ENCODE results near the gene NFATC1.

NFATC1 gene

DNA sequence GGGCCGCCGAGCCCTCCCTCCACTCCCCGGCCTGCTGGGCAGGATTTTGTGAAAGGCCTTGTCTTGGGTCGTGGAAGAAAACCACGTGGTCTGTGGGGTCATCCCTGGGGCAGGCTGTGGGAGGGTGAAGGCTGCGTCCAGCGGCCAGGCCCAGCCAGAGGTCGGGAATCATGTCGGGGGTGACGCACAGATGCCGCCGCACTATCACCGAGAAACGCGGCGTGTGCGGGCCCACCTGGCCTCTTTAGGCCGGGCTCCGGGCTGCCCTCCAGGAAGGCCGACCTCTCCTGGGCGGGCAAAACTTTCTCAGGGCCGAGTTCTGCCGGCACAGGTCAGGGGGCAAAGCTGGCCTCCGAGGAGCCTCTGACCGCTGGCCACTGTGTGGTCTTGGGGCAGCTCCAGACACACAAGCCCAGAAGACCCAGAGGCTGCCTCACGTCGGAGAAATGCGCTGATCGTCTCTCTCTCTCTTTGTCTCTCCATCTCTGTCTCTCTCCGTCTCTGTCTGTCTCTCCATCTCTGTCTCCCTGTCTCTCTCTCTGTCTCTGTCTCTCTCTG, 28.4 kb downstream of the NFATC1 start:
- DNase-seq (ENCODE audit: low spot score) (no peak), ATAC-seq (ENCODE audit: low read depth) (no peak)
- H3K36me3 ChIP-seq (ENCODE audit: low read depth) = no peaks in the 10 kb centered on the region
- no peaks in the 10 kb centered on the region for H3K9me3 ChIP-seq (ENCODE audit: severe bottlenecking)
- no peaks in the 10 kb centered on the region for H3K27me3 ChIP-seq (ENCODE audit: insufficient read depth, poor library complexity, severe bottlenecking)
- no peaks in the 10 kb centered on the region for H3K4me1 ChIP-seq (ENCODE audit: insufficient read depth, poor library complexity, severe bottlenecking)
- no peak overlapping the region for H3K4me3 ChIP-seq (ENCODE audit: severe bottlenecking)
- TF ChIP-seq, protein P1, sequence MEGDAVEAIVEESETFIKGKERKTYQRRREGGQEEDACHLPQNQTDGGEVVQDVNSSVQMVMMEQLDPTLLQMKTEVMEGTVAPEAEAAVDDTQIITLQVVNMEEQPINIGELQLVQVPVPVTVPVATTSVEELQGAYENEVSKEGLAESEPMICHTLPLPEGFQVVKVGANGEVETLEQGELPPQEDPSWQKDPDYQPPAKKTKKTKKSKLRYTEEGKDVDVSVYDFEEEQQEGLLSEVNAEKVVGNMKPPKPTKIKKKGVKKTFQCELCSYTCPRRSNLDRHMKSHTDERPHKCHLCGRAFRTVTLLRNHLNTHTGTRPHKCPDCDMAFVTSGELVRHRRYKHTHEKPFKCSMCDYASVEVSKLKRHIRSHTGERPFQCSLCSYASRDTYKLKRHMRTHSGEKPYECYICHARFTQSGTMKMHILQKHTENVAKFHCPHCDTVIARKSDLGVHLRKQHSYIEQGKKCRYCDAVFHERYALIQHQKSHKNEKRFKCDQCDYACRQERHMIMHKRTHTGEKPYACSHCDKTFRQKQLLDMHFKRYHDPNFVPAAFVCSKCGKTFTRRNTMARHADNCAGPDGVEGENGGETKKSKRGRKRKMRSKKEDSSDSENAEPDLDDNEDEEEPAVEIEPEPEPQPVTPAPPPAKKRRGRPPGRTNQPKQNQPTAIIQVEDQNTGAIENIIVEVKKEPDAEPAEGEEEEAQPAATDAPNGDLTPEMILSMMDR (IDR thresholded peaks at IDR 0.05; ENCODE audit: poor library complexity, severe bottlenecking) = no peak
- H3K27ac ChIP-seq (ENCODE audit: poor library complexity, severe bottlenecking) = no peak overlapping the region

DNA sequence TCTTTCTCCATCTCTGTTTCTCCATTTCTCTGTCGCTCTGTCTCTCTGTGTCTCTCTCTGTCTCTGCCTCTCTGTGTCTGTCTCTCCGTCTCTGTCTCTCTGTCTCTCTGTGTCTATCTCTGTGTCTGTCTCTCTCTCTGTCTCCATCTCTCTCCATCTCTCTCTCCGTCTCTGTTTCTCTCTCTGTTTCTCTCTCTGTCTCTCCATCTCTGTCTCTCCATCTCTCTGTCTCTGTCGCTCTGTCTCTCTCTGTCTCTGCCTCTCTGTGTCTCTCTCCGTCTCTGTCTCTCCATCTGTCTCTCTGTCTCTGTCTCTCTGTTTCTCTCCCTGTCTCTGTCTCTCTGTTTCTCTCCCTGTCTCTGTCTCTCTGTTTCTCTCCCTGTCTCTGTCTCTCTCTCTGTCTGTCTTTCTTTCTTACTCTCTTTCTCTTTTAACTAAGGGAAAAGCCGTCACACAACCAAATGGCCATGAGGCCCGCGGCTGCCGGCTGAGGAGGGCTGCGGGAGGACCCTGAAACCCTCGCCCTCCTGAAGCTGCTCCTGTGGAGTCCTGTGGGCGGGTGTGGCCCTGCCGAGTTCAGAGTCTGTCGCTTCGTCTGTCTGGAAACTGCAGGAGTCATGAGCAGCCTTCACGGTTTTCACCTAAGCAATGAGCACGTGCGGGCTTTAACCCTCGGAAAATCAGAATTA, 29.3 kb downstream of the NFATC1 start:
- Histone ChIP-seq H3K27me3 (ENCODE audit: insufficient read depth, poor library complexity, severe bottlenecking) (no peaks in the 10 kb centered on the region), H3K27ac (ENCODE audit: poor library complexity, severe bottlenecking) (no peak overlapping the region), H3K9me3 (ENCODE audit: severe bottlenecking) (no peaks in the 10 kb centered on the region), H3K36me3 (ENCODE audit: low read depth) (no peaks in the 10 kb centered on the region), H3K4me3 (ENCODE audit: severe bottlenecking) (no peak overlapping the region), H3K4me1 (ENCODE audit: insufficient read depth, poor library complexity, severe bottlenecking) (no peaks in the 10 kb centered on the region)
- DNase-seq (ENCODE audit: low spot score) (no peak), ATAC-seq (ENCODE audit: low read depth) (no peak)
- TF ChIP-seq, protein P1 (IDR thresholded peaks at IDR 0.05; ENCODE audit: poor library complexity, severe bottlenecking) = no peak

DNA sequence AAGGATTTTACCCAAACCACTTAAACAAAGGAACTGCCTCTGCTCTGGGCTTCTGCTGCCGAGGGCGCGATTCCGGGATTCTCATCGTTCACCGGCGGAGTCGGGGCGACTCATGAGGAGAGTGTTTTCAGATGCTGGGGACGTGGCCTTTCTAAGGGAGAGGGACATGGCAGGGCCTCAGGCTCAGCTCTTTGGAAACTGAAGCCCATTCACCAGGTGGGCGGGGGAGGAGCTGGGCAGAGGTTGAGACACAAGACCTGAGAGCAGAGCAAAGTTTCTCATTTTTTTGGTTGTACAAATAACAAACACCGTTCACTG, 29.8 kb downstream of the NFATC1 start:
- Histone ChIP-seq H3K9me3 (ENCODE audit: severe bottlenecking) (no peaks in the 10 kb centered on the region), H3K4me3 (ENCODE audit: severe bottlenecking) (no peak overlapping the region), H3K27ac (ENCODE audit: poor library complexity, severe bottlenecking) (no peak overlapping the region), H3K36me3 (ENCODE audit: low read depth) (no peaks in the 10 kb centered on the region), H3K27me3 (ENCODE audit: insufficient read depth, poor library complexity, severe bottlenecking) (no peaks in the 10 kb centered on the region), H3K4me1 (ENCODE audit: insufficient read depth, poor library complexity, severe bottlenecking) (no peaks in the 10 kb centered on the region)
- no peak for ATAC-seq (ENCODE audit: low read depth)
- DNase-seq (ENCODE audit: low spot score) = no peak
- TF ChIP-seq, protein P1 (IDR thresholded peaks at IDR 0.05; ENCODE audit: poor library complexity, severe bottlenecking) = no peak

DNA sequence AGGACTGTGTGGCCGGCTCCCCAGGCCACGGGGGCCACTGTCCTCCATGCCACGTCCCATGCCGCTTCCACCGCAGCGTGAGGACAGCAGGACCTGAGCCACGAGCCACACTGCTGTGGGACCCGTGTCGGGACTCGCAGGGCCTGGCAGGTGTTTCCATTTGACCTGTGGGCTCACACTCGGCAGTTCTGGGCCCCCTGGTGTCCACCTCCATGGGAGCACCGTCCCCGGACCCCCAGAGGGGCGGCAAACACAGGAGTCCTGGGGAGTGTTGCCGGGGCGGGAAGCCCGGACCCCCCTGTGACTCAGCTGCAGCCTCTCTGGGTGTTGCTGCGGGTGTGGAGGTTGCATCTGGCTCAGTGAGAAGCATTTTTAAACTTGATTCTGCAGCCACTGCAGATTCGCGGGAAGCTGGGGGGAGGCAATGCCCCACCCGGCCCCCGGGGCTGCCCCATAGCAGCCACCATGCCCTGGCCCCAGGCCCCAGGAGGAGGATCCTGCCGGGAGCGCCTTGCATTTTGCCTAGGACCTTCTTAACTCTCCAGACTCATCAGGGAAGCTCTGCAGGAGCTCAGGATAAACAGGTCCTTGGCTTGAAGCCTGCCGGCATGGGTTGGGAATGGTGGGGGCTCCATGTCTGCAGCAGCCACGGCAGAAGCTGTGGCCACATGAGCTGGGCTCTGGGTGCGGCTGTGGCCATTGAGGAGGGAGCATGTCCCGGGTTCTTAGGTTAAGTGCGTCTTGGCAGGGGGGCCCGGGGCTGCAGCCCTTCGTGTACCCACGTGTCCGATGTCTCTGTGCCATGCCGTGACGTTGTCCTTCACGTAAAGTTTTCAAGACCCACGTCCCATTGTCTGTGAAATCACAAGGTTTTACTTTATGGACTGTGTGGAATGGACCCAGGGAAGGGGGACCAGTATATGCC, 30.9 kb downstream of the NFATC1 start:
- no peak for DNase-seq (ENCODE audit: low spot score)

More for the DNA sequence above, 30.9 kb downstream of the NFATC1 start:
- H3K27me3 ChIP-seq (ENCODE audit: insufficient read depth, poor library complexity, severe bottlenecking) = no peaks in the 10 kb centered on the region
- H3K4me3 ChIP-seq (ENCODE audit: severe bottlenecking) = no peak overlapping the region
- no peak overlapping the region for H3K27ac ChIP-seq (ENCODE audit: poor library complexity, severe bottlenecking)
- H3K4me1 ChIP-seq (ENCODE audit: insufficient read depth, poor library complexity, severe bottlenecking) = no peaks in the 10 kb centered on the region
- H3K36me3 ChIP-seq (ENCODE audit: low read depth) = no peaks in the 10 kb centered on the region
- TF ChIP-seq, protein P1 (IDR thresholded peaks at IDR 0.05; ENCODE audit: poor library complexity, severe bottlenecking) = no peak
- ATAC-seq (ENCODE audit: low read depth) = no peak
- no peaks in the 10 kb centered on the region for H3K9me3 ChIP-seq (ENCODE audit: severe bottlenecking)
